Inferior parietal cortex (tissue), 1 donor: ENCODE data around the gene LILRA5.
"Not testable (repeated sequence)": the region's sequence is repeated elsewhere in the genome, so short reads cannot be mapped to it uniquely, and the experiment has no call there.

Experiments used
- DNase-seq: peaks from one replicate; pipeline ENCODE4 v3.0.0-alpha.2; 2016; ENCODE audit errors: extremely low spot score

Gene LILRA5

DNA sequence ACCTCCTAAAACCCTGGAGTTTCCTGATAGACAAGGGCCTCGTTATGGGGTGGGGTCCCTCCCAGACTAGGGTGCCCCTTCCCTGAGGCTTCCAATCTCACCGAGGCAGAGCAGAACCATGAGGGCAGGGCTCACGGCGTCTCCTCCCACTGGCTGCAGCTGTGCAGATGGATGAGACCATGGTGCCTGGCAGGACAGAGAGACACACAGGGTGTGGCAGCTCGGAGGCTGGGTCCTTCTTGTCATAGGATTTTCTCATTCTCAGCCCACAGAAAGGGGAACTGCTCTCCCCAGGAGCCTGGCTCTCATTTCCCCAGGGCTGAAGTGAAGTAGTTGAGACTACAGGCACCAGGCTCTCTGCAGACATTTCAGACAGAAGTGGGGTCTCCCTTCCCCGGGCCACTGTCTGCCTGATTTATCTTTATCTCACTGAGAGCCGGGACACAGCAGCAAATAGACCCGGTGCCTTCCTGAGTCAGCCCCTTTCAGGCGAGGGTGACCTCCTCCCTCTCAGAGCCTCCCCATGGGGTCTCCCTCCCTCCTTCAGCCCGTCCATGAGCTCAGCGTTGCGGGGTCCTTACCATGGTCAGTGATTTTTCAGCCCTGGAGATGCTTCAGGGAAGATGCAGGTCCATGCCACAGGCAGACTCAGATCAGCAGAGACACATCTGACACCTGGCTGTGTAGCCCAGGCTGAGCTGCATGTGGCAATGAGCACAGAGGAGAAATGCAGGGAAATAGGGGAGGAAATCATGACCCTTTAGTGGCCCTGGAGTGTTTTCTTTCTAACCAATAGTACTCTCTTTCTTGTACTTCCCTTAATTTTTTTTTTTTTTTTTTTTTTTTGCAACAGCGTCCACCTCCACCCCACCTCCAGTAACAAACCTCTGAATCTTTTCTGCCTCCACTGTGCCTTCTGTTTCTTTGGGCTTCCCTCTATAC lies at the start of gene LILRA5:
LILRA5 (minus strand) TSS at position 731 of the 942 bp plus-strand sequence; CDS start at position 584, 147 bp downstream.
- DNase-seq: no peak

DNA sequence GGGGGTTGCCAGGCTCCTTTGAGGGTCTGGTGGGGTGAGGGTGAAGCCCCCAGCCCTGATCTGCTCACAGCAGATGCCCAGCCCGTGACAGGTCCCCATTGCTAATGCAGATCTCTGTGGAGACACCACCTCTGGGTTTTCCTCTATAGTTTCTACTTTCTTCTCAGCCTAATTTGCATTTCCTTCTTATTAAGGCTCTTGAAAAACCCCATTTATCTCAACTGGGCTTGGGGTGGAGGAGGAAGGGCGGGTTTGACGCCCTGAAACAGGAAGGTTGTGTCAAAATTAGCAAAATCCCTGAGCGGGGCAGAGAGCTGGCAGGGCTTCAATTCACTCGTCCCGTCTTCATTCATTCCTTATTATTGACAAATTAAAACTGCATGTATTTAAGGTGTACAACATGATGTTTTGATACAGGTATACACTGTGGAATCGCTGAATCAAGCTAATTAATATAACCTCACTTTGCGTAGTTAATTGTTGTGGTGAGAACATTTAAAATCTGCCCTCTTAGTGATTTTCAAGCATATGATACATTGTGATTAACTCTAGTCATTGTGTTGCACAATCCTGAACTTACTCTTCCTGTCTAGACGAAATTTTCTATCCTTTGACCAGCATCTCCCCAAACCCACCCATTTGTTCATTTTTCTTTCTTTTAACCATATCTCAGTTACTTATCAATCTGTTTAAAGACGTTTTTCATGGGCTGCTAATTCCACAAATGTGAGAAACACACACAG lies 48.9 kb upstream of the LILRA5 start:
- not testable (repeated sequence) for DNase-seq

DNA sequence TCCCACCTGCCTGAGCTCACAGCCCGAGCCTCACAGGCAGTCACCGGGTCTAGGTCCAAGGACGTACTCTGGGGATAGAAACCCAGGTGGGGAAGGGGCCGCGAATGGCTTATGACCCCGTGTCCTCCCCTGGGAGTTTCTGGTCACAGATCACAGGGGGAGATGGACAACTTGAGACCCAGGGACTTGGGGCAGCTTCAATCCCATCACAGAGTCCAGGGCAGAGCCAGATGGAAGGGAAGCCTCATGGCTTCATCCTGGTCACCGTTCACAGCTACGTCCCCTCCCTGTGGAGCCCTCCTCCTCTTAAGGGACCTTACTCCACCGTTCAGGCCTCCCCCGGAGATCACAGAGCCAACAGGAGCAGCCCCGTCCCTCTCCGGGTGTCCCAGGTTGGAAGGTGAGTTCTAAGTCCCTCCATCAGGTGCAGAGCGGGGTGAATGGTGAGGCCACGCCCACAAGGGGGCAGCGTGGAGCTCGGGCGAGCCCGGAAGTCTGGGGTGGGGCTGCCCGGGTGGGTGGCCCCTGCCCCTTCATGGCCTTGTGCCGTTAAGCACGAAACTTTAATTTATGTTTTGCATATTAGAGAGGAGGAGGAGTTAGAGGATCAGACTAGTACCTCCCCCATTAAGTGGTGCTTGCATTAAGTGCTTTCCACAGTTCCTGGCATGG lies 46.3 kb upstream of the LILRA5 start:
- not testable (repeated sequence) for DNase-seq

DNA sequence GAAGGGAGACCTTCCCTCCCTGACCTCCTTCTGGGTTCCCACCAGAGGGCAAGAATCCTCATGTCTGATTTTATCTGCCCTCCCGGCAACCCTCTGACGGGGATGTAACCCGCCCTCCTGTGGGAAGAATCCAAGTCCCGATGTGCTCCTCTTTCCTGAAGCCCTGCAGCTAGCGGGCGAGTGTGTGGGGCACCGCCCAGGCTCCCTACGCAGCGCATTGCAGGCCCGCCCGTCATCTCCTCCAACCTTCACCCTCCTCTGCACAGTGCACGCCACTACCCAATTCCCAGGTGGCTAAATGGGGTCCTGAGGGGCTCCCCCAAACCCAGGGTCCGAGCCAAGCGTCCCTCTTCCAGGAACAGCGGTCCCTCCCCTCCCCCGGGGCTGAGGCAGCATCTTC lies 44.4 kb upstream of the LILRA5 start:
- no peak for DNase-seq

DNA sequence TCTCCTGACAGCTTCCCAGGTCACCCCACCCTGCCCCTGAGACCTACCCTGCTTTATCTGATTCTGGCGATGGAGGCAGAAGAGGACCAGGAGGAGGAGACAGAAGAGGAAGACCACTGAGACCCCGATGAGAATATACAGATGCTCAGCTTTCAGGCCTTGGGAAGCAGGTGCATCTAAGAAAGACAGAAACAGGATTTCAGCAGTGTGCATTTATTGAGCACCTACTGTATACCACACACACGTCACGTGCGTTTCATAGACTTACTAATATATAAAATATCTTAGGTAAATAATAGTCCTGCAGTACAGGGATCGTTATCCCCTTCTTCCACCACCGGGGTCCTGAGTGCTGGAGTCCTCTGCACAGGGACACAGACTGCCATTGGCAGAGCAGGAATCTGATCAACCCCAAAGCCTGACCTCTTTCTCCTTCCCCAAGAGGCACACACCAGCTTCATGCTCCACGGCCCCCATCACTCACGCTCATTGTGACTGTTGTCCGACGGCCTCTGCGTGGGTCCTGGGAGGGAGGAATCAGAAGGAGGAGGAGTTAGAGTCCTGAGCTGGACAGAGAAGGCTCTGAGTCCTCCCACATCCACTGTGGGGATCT lies 43.6 kb upstream of the LILRA5 start:
- no peak for DNase-seq

DNA sequence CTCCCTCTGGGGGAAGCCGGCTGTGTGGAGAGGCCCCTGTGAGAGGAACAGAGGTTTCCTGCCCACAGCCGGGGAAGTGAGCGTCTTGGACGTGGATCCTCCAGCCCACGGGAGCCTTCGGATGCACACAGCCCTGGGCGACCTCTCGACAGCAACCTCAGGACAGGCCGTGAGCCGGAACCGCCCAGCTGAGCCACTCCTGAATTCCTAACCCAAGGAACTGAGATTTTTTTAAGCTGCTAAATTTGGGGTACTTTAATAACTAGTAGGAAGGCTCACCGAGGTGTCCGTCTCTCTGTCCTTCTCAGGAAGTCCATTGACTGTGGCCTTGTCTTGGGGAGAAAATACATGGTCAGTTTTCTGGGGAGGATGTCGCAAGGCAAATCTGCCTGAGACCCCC lies 42.7 kb upstream of the LILRA5 start:
- DNase-seq: no peak

DNA sequence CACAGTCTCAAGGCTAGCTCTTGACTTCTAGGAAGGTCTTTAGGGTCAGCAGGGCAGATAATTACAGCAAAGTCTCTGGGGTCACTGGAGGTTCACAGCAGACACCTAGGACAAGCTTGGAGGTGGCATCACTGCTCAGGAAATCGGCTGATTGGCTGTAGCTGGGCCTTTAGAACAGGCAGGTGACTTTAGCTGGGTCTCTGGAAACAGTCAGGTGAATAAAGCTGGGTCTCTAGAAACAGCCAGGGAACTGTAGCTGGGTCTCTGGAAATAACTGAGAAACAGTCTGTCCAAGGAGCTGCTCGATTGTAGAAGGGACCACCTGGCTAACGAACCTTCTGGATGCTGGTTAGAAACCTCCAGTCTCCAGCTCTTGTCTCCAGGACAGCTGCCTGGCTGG lies 41.8 kb upstream of the LILRA5 start:
- no peak for DNase-seq

DNA sequence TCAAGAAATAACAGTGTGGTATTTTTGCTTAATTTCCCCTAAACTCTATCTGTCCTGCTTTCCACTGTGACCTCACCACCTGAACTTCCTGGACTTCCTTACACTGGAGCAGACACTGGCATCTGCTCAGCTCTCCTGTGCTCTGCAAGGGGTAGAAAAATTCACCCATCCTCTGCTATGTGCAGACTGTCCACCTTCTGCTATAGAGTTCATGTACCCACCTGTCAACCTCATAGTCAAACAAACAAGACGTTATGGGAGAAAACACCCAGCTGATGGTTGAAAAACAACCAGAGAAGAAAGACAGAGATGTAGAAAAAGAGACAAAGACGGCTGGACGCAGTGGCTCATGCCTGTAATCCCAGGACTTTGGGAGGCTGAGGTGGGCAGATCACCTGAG lies 39.6 kb upstream of the LILRA5 start:
- no peak for DNase-seq

DNA sequence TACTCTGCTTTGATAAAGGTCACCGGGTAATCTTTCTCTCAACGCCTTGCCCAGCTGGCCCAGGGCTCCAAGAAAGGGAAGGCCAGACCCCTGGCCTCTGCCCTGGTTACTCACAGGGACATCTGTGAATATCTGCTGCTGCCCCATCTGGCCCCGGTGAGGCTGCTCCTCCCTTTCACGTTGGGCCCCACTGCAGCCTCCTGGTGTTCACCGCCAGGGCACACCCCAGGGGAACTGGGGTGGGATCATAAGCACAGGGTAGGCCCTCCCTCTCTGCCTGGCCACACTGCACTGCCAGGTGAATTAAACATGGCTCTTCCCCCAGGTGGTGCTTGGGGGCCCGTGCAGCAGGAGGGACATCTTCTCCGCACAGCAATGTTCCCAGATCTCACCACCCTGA lies 39.1 kb upstream of the LILRA5 start:
- DNase-seq: no peak

DNA sequence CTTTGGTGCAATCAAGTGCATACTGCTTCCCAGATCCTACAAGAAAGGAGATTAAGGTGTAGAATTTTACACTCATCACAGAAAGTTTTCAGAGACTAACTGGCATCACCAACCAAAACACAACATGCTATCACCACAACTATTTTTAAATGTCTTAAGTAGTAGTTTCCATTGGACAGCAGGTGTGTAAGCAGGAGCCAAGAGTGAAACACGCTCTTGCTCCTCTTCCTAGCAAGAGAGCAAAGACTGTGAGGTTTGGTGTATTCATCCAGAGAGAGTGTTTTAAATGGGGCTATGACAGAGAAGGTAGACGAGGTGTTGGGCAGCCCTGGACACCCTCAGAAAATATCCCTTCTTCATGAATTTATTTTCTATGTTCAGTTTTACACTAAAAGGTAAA lies 38.5 kb upstream of the LILRA5 start:
- DNase-seq: no peak

DNA sequence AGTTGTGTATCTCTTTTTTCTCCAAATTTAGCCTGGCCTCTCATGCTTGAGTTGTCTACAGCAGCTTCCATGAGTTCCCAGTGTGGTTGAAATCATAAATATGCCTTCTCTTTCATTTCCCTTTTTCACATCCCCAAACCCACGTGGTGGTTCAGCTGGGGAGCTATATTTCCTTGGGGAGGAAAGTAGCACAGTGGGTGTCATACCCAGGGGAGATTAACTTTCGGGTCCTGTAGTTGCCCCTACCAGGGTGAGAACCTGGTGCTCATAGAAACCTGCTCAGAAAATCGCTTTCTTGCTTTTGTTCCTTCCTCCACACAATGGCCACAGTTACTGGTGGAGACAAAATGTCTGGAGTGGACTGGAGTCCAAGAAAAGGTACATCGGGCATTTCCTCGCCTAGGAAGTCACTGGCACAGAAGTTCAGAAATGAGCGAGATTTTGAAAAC lies 33.0 kb upstream of the LILRA5 start:
- peak; percentile 11 for DNase-seq

DNA sequence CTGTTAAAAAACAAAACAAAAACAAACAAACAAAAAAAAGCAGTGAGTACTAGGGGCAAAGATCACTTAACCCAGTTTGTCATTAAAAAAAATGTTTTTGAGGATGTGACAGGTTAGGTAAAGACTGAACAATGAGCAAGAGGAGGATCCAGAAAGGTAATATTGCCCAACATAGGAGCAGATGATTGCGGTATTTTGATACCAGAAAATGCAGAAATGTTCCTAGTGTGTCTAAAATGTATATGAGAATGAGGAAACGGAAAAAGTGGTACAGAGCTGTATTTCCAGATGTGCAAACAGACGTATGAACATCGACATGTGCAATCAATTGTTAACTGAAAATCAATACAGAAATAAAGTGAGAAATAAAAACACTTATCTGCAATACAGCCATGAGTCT lies 30.9 kb upstream of the LILRA5 start:
- no peak for DNase-seq

DNA sequence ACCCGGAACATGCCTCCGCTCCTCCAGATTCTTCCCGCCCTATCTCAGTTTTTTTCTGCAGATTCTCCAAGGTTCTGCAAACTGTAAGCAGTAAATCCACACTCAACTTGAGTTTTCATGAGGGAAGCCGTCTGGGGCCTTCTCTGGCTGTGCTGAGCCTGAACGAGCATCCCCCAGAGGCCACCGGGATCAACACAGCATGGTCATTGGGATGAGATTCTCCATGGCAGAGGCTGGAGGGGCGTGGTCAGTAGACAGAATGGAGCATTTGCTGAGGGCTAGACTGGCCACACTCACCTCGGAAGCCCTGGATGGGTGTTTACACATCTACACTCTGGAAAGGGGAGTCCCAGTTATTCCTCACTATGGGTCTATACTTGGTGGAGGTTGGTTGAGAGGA lies 28.3 kb upstream of the LILRA5 start:
- DNase-seq: no peak

DNA sequence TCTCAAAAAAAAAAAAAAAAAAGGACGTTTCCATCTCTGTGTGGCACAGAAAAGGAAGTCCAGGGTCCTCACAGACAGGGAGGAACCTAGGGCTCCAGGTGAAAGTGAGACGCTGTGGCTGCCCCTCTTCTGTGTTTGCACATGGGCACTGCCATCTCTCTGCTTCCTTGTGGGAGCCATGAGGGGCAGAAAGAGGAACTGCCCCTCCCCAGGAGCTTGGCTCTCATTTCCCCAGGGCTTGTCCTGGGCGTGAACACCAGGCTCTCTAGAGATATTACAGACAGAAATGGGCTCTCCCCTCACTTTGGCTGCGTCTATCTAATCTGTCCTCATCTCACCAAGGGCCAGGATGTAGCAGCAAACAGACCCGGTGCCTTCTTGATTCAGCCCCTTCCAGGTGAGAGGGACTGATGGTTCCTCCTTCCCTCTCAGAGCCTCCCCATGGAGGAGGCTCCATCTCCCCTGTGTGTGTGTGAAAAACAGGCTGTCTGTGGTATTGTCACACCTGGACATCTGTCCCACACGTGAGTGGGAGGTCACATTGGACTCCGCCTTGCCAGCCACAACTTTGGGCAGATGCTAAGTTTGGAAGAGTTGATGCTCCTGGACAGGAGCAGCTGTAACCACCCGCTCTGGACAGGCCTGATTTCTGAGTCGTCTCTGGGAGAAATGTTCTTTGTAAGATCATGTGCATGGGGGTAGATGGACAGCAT lies 26.8 kb upstream of the LILRA5 start:
- peak; percentile 5 for DNase-seq

DNA sequence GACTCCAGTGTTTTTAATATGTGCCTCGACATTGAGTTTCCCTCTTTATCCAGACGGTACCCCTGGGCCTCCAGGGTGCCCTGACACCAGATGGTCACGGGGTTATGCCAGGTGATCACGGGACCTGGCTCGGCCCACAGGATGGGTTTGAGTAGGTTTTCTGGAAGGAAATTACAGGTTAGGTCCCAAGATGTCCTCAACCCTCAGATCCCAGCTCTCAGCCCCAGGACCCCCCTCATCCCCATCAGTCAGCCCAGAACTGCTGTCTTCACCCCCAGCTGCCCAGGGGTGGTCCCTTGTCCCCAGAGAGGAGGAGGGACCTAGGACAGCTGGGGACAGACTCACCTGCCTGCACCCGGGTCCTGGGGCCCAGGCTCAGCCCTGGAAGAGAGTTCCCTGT lies 25.6 kb upstream of the LILRA5 start:
- DNase-seq: no peak

DNA sequence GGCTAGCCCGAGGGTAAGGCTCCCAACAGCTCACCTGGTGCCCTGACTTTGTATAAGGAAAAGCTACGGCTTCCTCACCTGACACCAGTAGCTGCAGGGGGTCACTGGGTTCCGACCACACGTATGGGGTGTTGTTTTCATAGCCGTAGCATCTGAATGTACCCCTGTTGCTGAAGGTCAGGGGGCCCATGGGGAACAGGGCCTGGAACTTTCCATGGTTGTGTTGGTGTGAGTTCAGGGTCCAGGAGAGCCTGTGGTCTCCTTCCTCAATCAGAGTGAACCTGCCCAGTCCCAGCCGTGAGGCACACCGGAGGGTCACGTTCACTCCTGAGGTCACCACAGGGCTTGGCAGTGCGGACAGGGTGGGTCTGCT lies 24.9 kb upstream of the LILRA5 start:
- DNase-seq: no peak

DNA sequence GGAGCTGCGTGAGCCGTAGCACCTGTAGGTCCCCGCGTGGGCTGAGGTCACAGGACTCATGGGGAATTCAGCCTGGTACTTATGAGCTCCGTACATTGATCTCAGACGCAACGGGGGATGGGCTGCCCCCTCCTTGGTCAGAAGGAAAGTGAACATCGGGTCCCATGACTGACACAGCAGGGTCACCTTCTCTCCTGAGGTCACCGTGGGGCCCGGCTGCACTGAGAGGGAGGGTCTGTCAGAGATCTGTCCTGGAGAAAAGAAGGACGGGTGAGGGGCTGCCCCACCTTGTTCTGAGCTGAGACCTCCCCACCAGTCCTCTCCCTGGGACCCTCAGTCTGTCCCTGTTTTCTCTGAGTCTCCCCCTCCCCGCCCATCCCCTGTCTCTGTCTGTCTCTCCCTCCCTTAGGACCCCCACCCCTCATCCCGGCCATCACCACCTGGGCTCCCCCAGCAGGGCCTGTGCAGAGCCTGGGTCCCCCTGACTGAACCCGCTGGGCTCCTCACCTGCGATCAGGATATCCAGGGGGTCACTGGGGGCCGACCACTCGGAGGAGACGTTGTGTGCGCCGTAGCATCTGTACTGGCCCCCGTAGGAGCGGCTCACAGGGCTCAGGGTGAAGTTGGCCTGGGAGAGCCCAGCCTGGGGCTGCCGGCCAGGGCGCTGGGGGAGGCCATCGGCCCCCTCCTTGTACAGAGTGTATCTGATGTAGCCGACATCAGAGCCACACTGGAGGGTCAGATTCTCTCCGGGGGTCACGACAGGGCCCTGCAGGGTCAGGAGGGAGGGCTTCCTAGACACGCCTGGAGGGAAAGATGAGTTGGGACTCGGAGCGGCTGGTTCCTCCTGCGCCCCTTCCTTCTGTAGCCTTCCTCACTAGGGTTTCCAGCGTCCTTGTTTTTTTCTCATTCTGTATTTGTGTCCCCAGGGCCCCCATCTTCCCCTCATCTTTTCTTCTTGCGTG lies 24.2 kb upstream of the LILRA5 start:
- DNase-seq: no peak

DNA sequence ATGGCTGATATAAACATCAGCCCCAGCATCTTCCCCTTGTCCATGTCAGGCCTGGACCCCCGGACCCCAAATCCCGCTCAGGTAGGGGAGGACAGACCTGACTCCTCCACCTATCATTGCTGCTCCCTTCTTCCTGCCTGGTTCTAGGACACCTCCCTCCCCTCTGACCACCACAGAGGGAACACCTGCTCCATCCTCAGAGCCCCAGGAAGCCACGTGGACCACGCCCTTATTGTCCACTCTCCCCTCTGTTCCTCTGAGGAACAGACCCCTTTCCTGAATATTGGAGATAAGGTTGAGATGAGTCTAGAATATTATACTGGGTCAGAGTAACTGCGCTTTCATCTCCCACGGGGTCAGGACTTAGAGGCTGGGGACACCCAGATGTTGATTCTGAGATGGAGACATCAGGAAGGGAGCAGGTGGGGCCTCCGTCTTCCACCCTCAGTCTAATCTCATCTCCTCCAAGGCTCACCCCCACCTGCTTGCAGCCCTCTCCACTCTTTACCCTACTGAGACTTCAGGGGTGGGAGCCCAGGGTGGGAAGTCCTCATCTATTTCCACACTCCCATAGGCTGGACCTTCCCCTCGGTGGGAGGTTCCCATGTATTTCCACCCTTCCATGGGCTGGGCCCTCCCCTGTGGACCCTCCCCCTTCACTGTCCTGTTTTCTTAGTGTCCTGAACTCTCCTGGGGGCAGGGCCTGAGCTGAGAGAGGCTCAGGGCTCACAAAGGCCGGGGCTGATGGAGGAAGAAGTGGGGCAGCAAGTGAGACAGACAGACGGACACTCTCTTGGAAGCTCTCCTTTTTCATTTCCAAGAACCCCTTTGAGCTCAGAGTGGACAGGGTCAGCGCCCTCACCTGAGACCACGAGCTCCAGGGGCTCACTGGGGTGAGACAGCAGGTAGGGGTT lies 23.3 kb upstream of the LILRA5 start:
- DNase-seq: no peak

DNA sequence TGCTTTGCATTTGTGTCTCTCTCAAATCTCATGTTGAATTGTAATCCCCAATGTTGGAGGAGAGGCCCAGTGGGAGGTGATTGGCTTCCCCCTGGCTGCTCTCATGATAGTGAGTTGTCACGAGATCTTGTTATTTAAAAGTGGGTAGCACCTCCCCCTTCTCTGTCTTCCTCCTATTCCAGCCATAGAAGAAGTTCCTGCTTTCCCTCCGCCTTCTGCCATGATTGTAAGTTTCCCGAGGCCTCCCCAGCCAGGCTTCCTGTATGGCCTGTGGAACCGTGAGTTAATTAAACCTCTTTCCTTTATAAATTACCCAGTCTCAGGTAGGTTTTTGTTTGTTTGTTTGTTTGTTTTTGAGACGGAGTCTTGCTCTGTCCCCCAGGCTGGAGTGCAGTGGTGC lies 22.2 kb upstream of the LILRA5 start:
- DNase-seq: no peak
